DMS79 treated with DMSO at 0.1 percent for 48 hours (cell line): ENCODE results near the gene PIF1.

Experiments used
- DNase-seq: peaks from one replicate; lab custom pipeline; 2025; lab: John Stamatoyannopoulos, UW

Gene PIF1

GRCh38 chr15:64825431-64826294 is at the start of gene PIF1:
PIF1 (minus strand) TSS chr15:64825647; CDS start chr15:64824335, 1,312 bp downstream.
- DNase-seq: peak; percentile 89

- no peak for DNase-seq
These were observed 44.9 kb upstream of the PIF1 start for GRCh38 chr15:64870353-64870752.

GRCh38 chr15:64869501-64869900 is 44.1 kb upstream of the PIF1 start:
- DNase-seq: no peak

GRCh38 chr15:64865998-64866520 is 40.6 kb upstream of the PIF1 start:
- no peak for DNase-seq

- DNase-seq: no peak
These were observed 39.9 kb upstream of the PIF1 start for GRCh38 chr15:64865126-64865997.

- DNase-seq: no peak
These were observed 38.6 kb upstream of the PIF1 start for GRCh38 chr15:64864068-64864467.

- DNase-seq: no peak
These were observed 37.0 kb upstream of the PIF1 start for GRCh38 chr15:64862408-64862807.

- DNase-seq: no peak
These were observed 36.5 kb upstream of the PIF1 start for GRCh38 chr15:64861960-64862359.

- no peak for DNase-seq
These were observed 35.9 kb upstream of the PIF1 start for GRCh38 chr15:64861331-64861730.

GRCh38 chr15:64859226-64859625 is 33.8 kb upstream of the PIF1 start:
- no peak for DNase-seq

GRCh38 chr15:64858021-64858575 is 32.7 kb upstream of the PIF1 start:
- no peak for DNase-seq

GRCh38 chr15:64857421-64857820 is 32.0 kb upstream of the PIF1 start:
- no peak for DNase-seq

- no peak for DNase-seq
These were observed 31.1 kb upstream of the PIF1 start for GRCh38 chr15:64856429-64857145.

GRCh38 chr15:64855205-64855975 is 29.9 kb upstream of the PIF1 start:
- DNase-seq: no peak

GRCh38 chr15:64854526-64854925 is 29.1 kb upstream of the PIF1 start:
- no peak for DNase-seq

- no peak for DNase-seq
These were observed 28.6 kb upstream of the PIF1 start for GRCh38 chr15:64854041-64854440.

GRCh38 chr15:64851503-64851840 is 26.0 kb upstream of the PIF1 start:
- DNase-seq: no peak

GRCh38 chr15:64850778-64851502 is 25.5 kb upstream of the PIF1 start:
- no peak for DNase-seq

GRCh38 chr15:64847876-64848716 is 22.6 kb upstream of the PIF1 start:
- no peak for DNase-seq
